ENCODE data around the gene DCDC2B.

GRCh38 chr1:32263744-32264143 lies 54.9 kb downstream of the DCDC2B start:
- TF ChIP-seq CTCF (IDR thresholded peaks at IDR 0.05; ENCODE audit: low read depth, low read length) (no peak), EZH2phosphoT487 (IDR thresholded peaks at IDR 0.05; ENCODE audit: low read depth) (no peak)
